Stimulated activated CD4-positive, alpha-beta T cell treated with anti-CD3 and anti-CD28 coated beads, TNF-alpha, amount 100 ng/mL, for 4 hours (primary cell): ENCODE data around the gene SDR42E2.
"Not testable (repeated sequence)": the region's sequence is repeated elsewhere in the genome, so short reads cannot be mapped to it uniquely, and the experiment has no call there.

Source experiments
- DNase-seq, 3 experiments: peaks; one replicate each; pipeline ENCODE4 v3.0.0-alpha.2; 2020; ENCODE audit warnings: low read depth in 3 of 3

Gene SDR42E2

DNA sequence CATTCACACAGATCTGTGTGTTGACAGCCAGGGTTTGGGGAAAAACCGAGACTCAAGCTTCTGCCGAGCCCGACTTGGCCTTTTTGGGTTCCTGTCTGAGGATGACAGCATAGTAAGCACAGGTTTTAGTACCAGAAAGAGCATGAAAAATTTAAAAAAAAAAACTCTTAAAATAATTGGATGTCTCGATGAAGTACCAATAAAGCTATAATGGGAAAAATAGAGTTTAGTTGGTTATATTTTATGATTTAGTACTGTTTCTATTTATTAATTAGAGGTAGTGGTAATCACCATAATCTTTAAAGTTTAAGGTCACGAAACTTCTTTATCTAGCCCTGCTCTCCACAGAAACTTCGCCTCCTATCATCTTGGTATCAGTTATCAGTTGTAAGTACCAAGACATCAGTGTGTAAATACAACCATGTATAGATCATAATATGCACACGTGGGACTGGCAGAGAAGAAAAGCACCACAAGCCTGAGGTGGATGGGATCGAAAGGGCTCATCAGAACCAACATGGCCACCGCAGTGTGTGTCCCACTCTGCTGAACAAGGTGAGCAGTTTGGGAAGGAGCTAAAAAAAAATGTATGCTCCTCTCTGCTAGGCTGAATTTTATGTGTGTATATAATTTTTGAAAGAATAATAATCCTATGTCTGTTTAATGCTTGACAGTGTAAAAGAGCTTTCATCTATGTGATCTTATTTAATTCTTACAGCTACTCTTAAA lies 29.4 kb downstream of the SDR42E2 start:
- no peak for DNase-seq

DNA sequence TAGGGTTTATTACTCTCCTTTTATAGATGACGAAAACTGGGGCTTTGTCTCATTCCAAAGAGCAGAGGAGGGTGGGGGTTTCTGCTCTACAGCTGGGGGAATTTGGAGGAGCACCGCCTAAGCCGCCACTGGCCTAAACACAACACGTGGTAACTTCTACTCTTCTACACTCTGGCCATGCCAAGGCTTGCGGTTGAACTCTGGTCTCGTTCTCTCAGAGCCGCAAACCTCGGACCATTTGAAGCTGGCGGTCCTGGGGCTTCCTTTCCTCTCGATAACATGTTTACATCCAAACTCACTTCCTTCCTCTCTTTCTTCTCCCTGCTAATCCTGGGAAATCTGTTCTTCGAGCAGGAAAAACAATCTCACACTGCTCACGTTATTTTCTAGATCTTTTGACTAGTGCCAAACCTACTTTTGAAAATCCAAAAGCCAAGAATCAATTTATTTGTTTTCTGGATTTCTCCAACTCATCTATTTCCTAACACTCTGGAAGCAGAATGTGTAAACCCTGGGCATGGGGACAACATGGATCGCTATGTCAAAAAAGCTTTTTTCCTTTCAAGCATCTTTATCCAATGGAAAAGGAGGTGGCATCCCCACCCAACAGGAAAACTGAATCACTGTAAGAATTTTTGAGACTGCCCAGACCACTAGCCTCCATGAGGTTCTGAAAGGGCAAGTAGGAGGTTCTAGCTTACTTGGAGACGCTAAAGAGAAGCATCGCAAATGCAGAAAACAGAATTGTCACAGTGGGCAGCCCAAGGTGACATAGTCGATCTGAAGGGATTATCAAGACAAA lies 30.2 kb downstream of the SDR42E2 start:
- DNase-seq: peak in 2 of 3 experiments; percentile 44 to 57

DNA sequence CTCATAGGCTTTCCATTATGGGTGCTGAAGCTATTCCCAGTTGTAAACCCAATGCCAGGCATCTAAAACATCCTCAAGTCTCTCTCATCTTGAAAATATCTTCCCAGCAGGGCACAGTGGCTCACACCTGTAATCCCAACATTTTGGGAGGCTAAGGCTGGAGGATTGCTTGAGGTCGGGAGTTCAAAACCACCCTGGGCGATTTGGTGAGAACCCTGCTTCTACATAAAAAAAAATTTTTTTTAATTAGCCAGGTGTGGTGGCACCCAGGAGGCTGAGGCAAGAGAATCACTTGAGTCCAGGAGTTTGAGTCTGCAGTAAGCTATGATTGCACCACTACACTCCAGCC lies 30.7 kb downstream of the SDR42E2 start:
- no peak for DNase-seq

DNA sequence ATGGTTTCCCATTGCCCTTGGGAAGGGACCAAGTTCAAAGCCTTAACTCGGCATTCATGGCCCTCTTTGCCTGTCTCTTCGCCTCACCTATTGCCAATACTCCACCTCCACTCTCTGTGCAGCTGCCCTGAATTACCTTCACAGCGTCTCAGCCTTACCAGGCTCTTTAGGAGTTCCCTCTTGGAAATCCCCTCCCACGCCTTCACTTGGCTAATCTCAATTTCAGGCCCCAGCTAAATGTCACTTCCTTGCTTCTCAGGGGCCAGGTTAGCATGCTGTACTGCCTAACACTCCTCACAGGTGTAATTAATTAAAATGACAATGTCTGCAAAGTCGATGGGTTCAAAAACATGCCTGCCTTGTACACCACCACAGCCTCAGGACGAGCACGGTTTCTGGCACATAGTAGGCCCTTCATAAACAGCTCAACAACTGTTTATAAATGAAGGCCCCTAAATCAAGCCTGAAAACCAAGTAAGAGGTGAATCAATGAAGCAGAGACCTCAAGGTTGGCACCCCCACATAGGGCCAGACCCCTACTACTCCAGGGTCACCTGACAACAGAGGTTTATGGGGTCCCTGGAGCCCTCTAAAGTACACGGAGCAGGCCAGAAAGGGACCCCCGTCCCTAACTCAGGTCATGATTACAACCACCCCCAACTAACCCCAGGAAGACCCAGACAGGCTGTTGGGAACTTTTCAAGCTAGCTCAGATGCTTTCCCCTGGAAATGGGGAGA lies 32.6 kb downstream of the SDR42E2 start:
- no peak for DNase-seq

DNA sequence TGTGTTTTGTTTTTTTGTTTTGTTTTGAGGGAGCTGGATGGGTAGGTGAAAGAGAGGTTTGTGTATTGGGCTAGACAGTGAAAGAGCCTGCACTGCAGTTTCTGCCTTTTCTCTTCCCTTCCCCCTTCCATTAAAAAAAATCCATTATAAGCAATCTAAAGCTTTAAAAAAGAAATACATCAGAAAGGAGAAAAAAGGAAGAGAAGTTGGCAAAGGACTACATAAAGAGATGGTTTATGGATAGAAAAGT lies 33.1 kb downstream of the SDR42E2 start:
- DNase-seq: no peak

DNA sequence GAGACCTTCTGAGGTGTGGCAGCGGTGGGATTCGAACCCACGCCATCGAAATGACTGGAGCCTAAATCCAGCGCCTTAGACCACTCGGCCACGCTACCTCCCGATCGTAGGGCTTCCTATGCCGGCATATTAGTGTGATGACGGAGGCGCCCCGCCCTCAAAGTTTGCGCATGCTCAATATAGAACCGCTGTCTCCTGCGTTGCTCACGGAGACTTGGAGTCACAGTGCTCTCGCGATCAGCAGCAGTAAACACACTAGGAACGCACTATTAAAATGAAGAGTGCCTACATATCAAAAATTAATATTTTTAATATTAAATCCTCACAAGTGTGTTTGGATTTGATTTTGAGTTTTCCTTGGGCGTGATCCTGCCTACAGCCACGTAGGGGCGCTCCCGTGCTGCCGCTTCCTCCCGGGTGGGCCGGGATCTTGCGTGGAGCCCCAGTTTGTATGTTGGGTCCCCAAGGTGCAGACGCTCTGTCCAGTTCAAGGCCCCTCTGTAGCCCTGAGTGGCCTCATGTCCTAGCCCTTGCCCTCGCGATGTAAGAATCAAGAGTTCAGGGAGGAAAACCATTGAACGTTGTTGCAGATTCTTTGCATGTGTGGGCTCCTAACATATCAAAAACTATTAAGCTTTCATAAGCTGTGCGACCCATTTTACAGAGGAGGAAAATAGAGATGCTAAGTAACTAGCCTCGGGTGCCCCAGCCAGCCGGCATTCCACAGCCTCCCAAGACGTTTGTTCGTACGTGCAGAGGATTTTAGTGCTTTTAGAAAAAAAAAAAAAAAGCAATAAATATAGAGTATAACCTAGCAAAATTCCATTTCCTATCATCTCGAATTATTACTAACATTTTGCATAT lies 33.6 kb downstream of the SDR42E2 start:
- peak; percentile 87 to 94 (median 88) for DNase-seq

DNA sequence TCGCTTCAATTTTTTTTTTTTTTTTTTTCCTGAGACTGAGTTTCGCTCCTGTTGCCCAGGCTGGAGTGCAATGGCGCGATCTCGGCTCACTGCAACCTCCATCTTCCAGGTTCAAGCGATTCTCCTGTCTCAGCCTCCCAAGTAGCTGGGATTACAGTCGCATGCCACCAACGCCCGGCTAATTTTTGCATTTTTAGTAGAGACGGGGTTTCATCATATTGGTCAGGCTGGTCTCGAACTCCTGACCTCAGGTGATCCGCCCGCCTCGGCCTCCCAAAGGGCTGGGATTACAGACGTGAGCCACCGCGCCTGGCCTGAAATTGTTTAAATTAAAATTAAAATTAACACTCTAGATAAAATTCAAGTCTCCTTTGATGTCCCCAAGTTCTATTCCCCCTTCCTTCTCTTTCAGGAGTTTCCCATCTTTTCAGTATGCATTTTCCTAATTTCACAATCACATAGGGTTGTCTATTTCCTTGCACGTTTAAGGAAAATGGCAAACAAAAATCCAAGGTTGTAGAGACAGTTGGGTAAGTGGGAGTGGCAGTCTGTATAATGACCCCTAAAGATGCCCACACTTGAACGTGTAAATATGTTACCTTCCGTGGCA lies 34.4 kb downstream of the SDR42E2 start:
- DNase-seq: not testable (repeated sequence)

DNA sequence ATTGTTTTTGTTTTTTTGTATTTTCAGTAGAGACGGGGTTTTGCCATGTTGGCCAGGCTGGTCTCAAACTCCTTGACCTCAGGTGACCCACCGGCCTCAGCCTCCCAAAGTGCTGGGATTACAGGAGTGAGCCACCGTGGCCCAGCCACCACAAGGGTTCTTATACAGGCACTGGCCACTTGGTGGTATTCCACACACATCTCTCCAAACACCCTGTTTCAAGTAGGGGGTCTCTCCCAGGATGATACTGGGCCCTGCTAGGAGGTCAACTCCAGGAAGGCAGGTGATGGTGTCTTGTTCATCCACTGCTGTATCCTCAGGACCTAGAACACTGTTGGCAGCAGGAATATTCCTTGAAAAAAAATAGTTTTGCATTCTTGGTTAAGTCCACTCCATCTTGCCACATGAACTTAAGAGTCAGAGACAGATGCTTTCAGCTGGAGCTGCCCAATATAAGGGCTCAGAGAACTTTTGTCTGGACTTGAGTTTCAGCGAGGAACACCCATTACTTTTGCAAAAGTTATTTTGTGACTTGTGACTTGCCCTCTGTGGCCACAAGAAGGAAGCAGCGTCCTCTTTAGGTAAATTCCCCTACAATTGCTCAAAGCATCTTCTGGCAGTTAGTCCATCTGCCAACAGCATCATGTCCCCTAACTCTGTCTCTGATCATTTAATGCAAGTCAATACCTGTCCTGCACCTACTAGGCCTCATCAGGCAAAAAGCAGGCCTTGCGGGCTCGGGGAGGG lies 36.4 kb downstream of the SDR42E2 start:
- no peak for DNase-seq

DNA sequence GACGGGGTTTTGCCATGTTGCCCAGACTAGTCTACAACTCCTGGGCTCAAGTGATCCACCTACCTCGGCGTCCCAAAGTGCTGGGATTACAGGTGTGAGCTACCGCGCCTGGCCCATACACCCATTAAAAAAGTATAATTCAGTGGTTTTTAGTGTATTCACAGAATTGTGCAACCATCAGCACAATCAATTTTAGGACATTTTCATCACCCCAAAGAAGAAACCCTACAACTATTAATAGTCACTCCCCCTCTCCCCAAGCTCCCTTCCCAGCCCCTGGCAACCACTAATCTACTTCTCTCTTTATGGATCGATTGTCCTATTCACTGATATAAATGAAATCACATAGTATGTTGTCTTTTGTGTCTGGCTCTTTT lies 39.9 kb downstream of the SDR42E2 start:
- DNase-seq: no peak

DNA sequence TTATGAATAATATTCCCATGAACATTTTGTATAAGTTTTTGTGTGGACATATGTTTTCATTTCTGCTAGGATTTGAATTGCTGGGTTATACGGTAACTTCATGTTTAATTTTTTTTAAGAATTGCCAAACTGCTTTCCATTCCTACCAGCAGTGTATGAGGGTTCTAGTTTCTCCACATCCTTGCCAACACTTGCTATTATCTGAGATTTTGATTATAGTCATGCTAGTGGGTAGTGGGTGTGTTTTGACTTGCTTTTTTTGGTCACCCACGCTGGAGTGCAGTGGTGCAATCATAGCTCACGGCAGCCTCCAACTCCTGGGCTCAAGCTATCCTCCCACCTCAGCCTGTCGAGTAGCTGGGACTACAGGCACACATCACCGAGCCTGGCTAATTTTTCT lies 40.8 kb downstream of the SDR42E2 start:
- no peak for DNase-seq

DNA sequence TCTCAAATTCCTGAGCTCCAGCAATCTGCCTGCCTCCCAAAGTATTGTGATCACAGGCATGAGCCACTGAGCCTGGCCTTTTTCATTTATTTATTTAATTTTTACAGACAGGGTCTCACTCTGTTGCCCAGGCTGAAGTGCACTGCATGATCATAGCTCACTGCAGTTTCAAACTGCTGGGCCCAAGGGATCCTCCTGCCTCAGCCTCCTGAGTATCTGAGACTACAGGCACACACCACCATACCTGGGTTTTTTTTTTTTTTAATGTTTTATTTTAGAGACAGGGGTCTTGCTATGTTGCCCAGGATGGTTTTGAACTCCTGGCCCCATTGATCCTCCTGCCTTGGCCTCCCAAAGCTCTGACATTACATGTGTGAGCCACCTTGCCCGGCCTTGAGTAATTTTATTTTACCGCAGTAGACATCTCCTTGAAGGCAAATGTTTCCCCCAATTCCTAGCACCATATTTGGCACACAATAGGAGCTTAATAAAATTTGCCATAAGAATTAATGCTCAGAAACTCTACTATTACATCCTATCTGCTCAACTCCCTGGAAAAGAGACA lies 41.9 kb downstream of the SDR42E2 start:
- DNase-seq: no peak

DNA sequence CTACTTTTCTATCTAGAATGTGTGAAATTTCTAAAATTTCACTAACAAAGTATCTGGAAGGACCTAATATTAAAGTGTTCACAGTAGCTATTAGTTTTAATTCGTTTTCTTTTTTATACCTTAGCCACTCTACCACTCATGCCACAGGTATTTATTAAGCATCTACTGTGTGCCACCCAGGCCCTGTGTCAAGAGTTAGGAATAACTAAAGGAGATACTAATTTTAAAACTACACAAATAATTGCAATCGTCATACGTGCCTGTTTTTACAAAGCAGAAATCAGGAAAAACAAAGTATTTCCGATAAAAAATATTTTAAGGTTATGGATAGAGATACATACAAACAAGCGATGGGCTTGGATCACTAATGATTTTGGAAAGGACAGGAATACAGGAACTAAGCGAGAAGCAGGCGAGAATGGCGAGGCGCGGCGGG lies 43.3 kb downstream of the SDR42E2 start:
- DNase-seq: no peak

DNA sequence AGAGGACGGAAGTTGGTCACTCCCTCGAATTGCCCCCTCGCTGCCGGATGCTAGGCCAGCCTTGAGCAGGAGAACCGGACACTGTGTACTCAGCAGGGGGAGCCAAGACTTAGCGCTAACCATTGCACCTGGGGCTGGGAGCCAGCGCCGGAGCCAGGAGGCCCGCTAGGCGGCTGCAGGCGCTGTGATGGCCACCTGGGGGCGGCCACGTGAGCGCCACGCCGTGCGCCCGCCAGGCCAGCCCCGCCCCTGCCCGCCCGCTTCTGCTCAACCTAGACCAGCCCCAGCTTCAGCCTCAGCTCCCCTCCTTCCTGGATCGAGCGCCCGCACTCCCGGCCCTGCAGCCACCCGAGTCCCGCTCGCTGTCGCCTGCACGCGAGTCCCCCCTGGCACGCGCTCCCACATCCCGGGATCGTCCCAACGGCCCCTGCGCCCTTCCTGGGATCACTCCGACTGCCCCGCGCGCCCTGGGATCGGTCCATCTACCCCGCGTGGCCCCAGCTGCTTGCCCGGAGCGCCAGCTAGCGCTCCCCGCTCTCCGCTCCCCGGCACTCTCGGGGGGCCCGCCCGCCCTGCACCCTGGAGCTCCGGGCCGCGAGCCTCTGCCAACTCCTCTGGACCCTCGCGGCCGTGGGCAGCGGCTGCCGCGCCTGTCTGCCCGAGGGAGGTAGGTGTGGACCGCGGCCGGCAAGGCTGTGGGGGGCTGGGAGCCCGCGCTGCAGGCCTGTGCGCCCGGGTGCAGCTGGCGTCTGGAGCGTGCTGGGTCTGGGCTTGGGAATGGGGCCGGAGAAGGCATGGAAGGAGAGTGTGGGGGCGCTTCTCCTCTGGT lies 43.9 kb downstream of the SDR42E2 start, which contains the start of gene EEF2K:
EEF2K (plus strand) TSS at position 266 of the 829 bp plus-strand sequence. CDS start 19,452 bp downstream, outside the sequence.
- DNase-seq: peak; percentile 68 to 77 (median 71)

DNA sequence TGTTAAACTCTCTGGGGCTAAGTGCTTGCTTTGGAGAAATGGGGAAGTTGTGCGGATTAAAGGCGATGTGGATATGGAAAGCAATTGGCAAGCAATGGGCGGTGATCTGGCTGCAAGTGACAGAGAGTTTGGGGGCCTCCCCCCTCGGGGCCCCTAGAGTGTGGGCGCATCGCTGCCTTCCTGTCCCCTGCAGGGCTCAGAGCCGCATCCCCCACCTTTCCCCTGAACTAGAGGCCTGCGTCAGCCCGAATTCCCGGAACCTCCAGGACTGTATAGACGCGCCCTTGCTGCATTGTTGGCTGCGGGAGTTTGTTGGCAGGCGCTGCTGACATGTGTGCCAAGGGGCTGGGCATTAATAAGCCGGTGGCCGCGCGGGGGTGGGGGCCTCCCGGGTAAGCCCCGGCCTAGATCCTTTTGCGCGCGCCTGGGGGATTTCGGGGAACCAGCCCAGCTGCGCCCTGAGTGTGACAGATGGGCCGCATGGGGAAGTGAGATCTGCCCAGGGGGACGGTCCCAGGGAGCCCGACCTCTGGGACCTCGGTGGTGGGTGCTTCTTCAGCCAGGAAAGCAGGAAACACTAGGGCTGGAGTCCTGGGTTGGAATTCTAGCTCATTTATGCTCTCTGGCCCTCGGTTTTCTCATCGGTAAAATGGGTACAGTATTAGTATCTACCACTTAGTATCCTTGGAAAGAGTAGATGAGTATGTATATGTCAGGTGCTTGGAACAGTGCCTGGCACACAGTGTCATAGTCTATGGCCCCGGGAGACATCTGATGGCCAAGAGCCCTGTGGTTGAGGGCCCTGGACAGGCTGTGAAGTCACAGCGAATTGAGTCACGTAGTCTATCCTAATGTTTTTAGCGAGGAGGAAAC lies 44.8 kb downstream of the SDR42E2 start:
- DNase-seq: peak; percentile 44 to 53 (median 52)

DNA sequence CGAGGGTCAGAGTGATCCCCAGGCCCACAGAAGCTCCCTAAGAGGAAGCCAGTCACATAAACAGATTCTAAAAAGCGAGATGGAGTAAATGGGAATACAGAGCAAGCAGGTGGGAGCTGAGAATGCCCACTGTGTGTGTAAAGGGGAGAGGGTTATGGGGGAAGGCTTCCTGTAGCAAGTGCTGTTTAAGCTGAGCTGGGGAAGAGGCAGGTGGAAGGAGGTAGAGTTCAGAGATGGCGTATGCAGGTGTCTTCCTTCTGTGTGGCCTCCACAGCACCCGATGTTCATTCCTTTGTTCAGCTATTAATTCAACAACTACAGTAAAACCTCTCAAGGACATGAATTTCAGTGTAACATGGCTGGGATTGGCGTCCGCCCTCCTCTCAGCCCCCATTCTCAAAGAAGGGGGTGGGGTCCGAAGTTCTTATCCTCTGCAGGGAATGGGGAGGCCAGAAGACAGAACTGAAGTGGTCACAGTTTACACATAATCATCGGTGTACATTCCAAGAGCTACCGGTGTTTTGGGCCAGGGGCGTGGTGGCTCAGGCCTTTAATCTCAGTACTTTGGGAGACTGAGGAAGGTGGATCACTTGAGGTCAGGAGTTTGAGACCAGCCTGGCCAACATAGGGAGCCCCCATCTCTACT lies 45.5 kb downstream of the SDR42E2 start:
- DNase-seq: no peak

DNA sequence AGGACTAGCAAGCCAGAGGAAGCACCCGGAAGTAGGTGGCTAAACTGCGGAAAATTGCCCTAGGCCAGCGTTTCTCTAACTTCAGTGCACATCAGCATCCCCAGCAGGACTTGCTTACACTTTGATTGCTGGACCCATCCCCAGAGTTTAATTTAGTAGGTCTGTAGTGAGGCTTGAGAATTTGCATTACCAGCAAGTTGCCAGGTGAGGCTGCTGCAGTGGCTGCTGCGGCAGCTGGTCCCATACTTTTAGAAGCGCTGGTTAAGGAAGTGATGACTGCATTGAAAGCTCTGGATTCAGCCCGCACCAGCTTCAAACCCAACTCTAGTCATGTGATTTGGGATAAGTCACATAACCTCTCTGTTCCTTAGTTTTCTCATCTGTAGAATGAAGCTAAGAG lies 48.0 kb downstream of the SDR42E2 start:
- DNase-seq: no peak

DNA sequence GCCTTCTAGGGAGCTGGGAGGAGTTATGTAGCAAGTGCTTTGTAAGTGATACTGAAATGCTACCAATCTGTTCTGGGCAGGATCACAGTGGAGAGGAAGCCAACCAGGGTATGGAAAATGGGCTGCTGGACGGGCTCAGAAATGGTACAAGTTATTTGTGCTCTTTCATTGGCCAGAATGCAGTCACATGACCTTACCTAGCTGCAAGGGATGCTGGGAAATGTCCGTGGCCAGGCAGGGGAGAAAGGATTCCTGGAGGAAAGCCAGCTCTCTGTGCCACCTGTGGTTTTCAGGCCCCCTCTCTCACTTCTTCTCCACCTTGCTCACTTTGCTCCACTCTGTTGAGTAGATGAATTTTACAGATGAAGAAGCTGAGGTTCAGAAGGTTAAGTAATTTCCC lies 48.5 kb downstream of the SDR42E2 start:
- DNase-seq: no peak

DNA sequence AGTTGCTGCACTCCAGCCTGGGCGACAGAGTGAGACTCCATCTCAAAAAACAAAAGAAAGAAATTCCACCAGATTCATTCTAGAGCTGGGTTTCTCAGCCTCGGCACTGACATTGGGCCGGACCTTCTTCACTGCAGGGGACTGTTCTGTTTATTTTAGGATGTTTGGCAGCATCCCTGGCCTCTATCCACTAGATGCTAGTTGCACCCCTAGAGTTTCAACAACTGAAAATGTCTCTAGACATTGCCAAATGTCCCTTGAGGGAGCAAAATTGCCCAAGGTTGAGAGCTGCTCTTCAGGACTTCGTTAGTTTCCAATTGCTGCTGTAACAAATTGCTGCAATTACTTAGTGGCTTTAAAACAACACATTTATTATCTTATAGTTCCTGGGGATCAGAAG lies 50.9 kb downstream of the SDR42E2 start:
- no peak for DNase-seq
